ENCODE measurements around the gene HTR3D. TPM values are rescaled to one million over a fixed set of nuclear protein-coding genes. Genes with fewer than 3 reads are reported as not detected.

Gene HTR3D
- total and polyA plus RNA-seq, 2 donors from 2014 or later: not detected

GRCh38 chr3:183991403-183991802, 40.1 kb upstream of the HTR3D start:
- Histone ChIP-seq H3K27ac (ENCODE audit: low read depth in 2 of 2, low read length in 2 of 2) (no peak overlapping the region), H3K9ac (ENCODE audit: low read length in 3 of 3) (no peak overlapping the region), H3K9me3 (ENCODE audit: control insufficient read depth in 2 of 3, insufficient read depth in 1 of 3, low read length in 3 of 3) (no peaks in the 10 kb centered on the region), H3K4me1 (ENCODE audit: control insufficient read depth in 2 of 3, insufficient read depth in 2 of 3, low read depth in 1 of 3, low read length in 3 of 3) (peaks cover 0 to 2% (median 0%) of the 10 kb centered on the region in 3 donors), H3K36me3 (ENCODE audit: control insufficient read depth in 2 of 3, insufficient read depth in 3 of 3, low read length in 3 of 3) (peaks cover 0 to 8% (median 5%) of the 10 kb centered on the region in 3 donors), H3K4me3 (ENCODE audit: low read length in 3 of 3) (no peak overlapping the region), H3K27me3 (ENCODE audit: control insufficient read depth, insufficient read depth, low read length) (no peaks in the 10 kb centered on the region)
- TF ChIP-seq, protein P1, sequence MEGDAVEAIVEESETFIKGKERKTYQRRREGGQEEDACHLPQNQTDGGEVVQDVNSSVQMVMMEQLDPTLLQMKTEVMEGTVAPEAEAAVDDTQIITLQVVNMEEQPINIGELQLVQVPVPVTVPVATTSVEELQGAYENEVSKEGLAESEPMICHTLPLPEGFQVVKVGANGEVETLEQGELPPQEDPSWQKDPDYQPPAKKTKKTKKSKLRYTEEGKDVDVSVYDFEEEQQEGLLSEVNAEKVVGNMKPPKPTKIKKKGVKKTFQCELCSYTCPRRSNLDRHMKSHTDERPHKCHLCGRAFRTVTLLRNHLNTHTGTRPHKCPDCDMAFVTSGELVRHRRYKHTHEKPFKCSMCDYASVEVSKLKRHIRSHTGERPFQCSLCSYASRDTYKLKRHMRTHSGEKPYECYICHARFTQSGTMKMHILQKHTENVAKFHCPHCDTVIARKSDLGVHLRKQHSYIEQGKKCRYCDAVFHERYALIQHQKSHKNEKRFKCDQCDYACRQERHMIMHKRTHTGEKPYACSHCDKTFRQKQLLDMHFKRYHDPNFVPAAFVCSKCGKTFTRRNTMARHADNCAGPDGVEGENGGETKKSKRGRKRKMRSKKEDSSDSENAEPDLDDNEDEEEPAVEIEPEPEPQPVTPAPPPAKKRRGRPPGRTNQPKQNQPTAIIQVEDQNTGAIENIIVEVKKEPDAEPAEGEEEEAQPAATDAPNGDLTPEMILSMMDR (IDR thresholded peaks at IDR 0.05; ENCODE audit: borderline replicate concordance, extremely low read depth, insufficient read depth): no peak
- intact Hi-C loops (cut with DNase I): no loop called here
- FAIRE-seq (no peak), DNase-seq (peak in 2 of 5 donors; percentile 41)

GRCh38 chr3:184001761-184002160, 29.8 kb upstream of the HTR3D start:
- H3K4me1 ChIP-seq (ENCODE audit: control insufficient read depth in 2 of 3, insufficient read depth in 2 of 3, low read depth in 1 of 3, low read length in 3 of 3): peaks cover 2 to 8% (median 7%) of the 10 kb centered on the region in 3 donors
- no peak overlapping the region for H3K9ac ChIP-seq (ENCODE audit: low read length in 3 of 3)
- no peaks in the 10 kb centered on the region for H3K27me3 ChIP-seq (ENCODE audit: control insufficient read depth, insufficient read depth, low read length)
- H3K27ac ChIP-seq (ENCODE audit: low read depth in 2 of 2, low read length in 2 of 2): no peak overlapping the region
- FAIRE-seq: no peak
- intact Hi-C loops (cut with DNase I): no loop called here
- no peak for DNase-seq
- no peaks in the 10 kb centered on the region for H3K36me3 ChIP-seq (ENCODE audit: control insufficient read depth in 2 of 3, insufficient read depth in 3 of 3, low read length in 3 of 3)
- H3K4me3 ChIP-seq (ENCODE audit: low read length in 3 of 3): no peak overlapping the region
- TF ChIP-seq, protein P1 (IDR thresholded peaks at IDR 0.05; ENCODE audit: borderline replicate concordance, extremely low read depth, insufficient read depth): no peak
- no peaks in the 10 kb centered on the region for H3K9me3 ChIP-seq (ENCODE audit: control insufficient read depth in 2 of 3, insufficient read depth in 1 of 3, low read length in 3 of 3)

GRCh38 chr3:184002469-184002868, 29.1 kb upstream of the HTR3D start:
- H3K4me1 ChIP-seq (ENCODE audit: control insufficient read depth in 2 of 3, insufficient read depth in 2 of 3, low read depth in 1 of 3, low read length in 3 of 3): peaks cover 2 to 8% (median 7%) of the 10 kb centered on the region in 3 donors
- H3K4me3 ChIP-seq (ENCODE audit: low read length in 3 of 3): no peak overlapping the region
- H3K36me3 ChIP-seq (ENCODE audit: control insufficient read depth in 2 of 3, insufficient read depth in 3 of 3, low read length in 3 of 3): no peaks in the 10 kb centered on the region
- TF ChIP-seq, protein P1 (IDR thresholded peaks at IDR 0.05; ENCODE audit: borderline replicate concordance, extremely low read depth, insufficient read depth): no peak
- no peaks in the 10 kb centered on the region for H3K27me3 ChIP-seq (ENCODE audit: control insufficient read depth, insufficient read depth, low read length)
- H3K9me3 ChIP-seq (ENCODE audit: control insufficient read depth in 2 of 3, insufficient read depth in 1 of 3, low read length in 3 of 3): no peaks in the 10 kb centered on the region
- H3K9ac ChIP-seq (ENCODE audit: low read length in 3 of 3): no peak overlapping the region
- no peak overlapping the region for H3K27ac ChIP-seq (ENCODE audit: low read depth in 2 of 2, low read length in 2 of 2)
- DNase-seq (no peak), FAIRE-seq (no peak)
- intact Hi-C loops (cut with DNase I): no loop called here
